RCC 7860 (cell line): ENCODE data around the gene ATP8B2.

Experiments
- DNase-seq: peaks from one replicate; pipeline ENCODE4 v3.0.0-alpha.2; 2015; ENCODE audit warnings: low spot score
- FAIRE-seq: peaks from 2 replicates; lab custom pipeline; 2012; peaks lifted over from hg19 to GRCh38; lab: Jason Lieb, UNC

The ATP8B2 gene

GRCh38 chr1:154386643-154387352, 61.5 kb downstream of the ATP8B2 start:
- DNase-seq (no peak), FAIRE-seq (no peak)

- DNase-seq = no peak
- no peak for FAIRE-seq
Measured at GRCh38 chr1:154391086-154391770, 65.9 kb downstream of the ATP8B2 start.

GRCh38 chr1:154398141-154398540, 72.8 kb downstream of the ATP8B2 start:
- FAIRE-seq (no peak), DNase-seq (no peak)

DNA sequence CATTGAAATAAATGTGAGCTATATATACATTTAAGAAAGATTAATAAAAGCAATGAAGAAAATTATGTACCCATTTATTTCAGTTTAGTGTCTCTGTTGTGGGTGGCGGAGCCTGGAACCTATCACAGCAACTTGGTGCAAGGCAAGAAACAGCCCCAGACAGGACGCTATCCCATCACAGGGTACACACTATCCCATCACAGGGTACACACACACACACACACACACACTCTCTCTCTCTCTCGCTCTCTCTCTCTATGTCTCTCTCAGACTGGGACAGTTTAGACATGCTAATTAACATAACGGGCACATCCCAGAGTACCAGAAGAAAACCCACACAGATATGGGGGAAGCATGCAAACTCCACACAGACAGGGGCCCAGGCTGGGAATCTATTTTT, 73.4 kb downstream of the ATP8B2 start:
- no peak for DNase-seq
- no peak for FAIRE-seq

GRCh38 chr1:154400381-154400801, 75.1 kb downstream of the ATP8B2 start:
- DNase-seq (no peak), FAIRE-seq (no peak)
